NCI-H510A (cell line): Measurements from ENCODE around the gene UNC119.

Source experiments
- DNase-seq: peaks from one replicate; lab custom pipeline; 2025; lab: John Stamatoyannopoulos, UW

Gene UNC119

GRCh38 chr17:28544402-28545140 is 7.9 kb downstream of the UNC119 start:
- DNase-seq: no peak

GRCh38 chr17:28541439-28541838 is 11.0 kb downstream of the UNC119 start:
- DNase-seq: no peak

- DNase-seq: no peak
These were observed 12.2 kb downstream of the UNC119 start for GRCh38 chr17:28540231-28540630.

- DNase-seq: no peak
These were observed 14.0 kb downstream of the UNC119 start for GRCh38 chr17:28538296-28538895.

GRCh38 chr17:28537219-28537610 is 15.2 kb downstream of the UNC119 start:
- DNase-seq: no peak

- no peak for DNase-seq
These were observed 15.7 kb downstream of the UNC119 start for GRCh38 chr17:28536532-28537218.

- no peak for DNase-seq
These were observed 17.6 kb downstream of the UNC119 start for GRCh38 chr17:28534740-28535375.

- no peak for DNase-seq
These were observed 19.2 kb downstream of the UNC119 start for GRCh38 chr17:28533091-28533807.

- DNase-seq: no peak
These were observed 20.1 kb downstream of the UNC119 start for GRCh38 chr17:28532050-28532960.

- no peak for DNase-seq
These were observed 21.5 kb downstream of the UNC119 start for GRCh38 chr17:28530926-28531325.

- DNase-seq: no peak
These were observed 22.2 kb downstream of the UNC119 start for GRCh38 chr17:28530250-28530649.

GRCh38 chr17:28529013-28529400 is 23.4 kb downstream of the UNC119 start:
- no peak for DNase-seq

- no peak for DNase-seq
These were observed 24.0 kb downstream of the UNC119 start for GRCh38 chr17:28528327-28529012.

- no peak for DNase-seq
These were observed 24.6 kb downstream of the UNC119 start for GRCh38 chr17:28527859-28528258.

GRCh38 chr17:28527181-28527681 is 25.2 kb downstream of the UNC119 start:
- DNase-seq: no peak

- DNase-seq: no peak
These were observed 26.0 kb downstream of the UNC119 start for GRCh38 chr17:28526381-28526780.

GRCh38 chr17:28524476-28525424 is 27.7 kb downstream of the UNC119 start:
- DNase-seq: no peak

GRCh38 chr17:28523876-28524275 is 28.5 kb downstream of the UNC119 start:
- DNase-seq: no peak

- DNase-seq: no peak
These were observed 29.2 kb downstream of the UNC119 start for GRCh38 chr17:28523186-28523585.
